NB4 (cell line): ENCODE data around the gene USP31.

Experiments used
- DNase-seq: peaks from one replicate; pipeline ENCODE4 v3.0.0; 2010; ENCODE audit warnings: low read depth
- H3K4me3 ChIP-seq: one replicate; pipeline ENCODE4 v1.5.1; 2011; ENCODE audit warnings: mild to moderate bottlenecking, low read depth, low read length, moderate library complexity
- MYC ChIP-seq: IDR thresholded peaks from 2 replicates; pipeline ENCODE4 v1.6.1; 2011; ENCODE audit warnings: low read depth, low read length
- POLR2A ChIP-seq: IDR thresholded peaks from 2 replicates; pipeline ENCODE4 v1.6.1; 2011; ENCODE audit warnings: mild to moderate bottlenecking; ENCODE audit not compliant: insufficient read length; ENCODE audit errors: extremely low read depth
- TF ChIP-seq, protein P1 (sequence below): IDR thresholded peaks from one replicate; pipeline ENCODE4 v1.5.1; 2012; ENCODE audit warnings: low read depth, low read length
- TF ChIP-seq, protein P2 (sequence below): IDR thresholded peaks from 2 replicates; pipeline ENCODE4 v1.6.1; 2011; ENCODE audit warnings: low read depth, low read length

The USP31 gene

DNA sequence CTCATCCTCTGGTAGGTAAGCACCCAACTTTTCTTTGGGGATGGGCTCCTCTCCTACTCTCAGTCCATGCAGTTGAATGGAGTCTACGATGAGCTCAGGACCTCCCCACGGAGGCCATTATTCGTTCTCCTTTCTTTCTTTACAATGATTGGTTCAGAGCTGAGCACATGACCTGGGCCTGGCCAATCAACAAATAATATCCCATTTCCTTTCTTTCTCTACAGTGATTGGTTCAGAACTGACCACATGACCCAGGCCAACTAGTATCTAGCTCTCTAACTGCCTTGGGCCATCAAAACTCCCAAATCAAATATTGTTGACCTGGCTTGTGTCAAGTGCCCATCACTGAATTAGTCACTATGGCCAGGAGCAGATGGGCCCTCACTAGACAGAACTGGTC lies 129.2 kb downstream of the USP31 start:
- H3K4me3 ChIP-seq: no peak overlapping the region
- TF ChIP-seq POLR2A: no peak
- TF ChIP-seq, protein P1, sequence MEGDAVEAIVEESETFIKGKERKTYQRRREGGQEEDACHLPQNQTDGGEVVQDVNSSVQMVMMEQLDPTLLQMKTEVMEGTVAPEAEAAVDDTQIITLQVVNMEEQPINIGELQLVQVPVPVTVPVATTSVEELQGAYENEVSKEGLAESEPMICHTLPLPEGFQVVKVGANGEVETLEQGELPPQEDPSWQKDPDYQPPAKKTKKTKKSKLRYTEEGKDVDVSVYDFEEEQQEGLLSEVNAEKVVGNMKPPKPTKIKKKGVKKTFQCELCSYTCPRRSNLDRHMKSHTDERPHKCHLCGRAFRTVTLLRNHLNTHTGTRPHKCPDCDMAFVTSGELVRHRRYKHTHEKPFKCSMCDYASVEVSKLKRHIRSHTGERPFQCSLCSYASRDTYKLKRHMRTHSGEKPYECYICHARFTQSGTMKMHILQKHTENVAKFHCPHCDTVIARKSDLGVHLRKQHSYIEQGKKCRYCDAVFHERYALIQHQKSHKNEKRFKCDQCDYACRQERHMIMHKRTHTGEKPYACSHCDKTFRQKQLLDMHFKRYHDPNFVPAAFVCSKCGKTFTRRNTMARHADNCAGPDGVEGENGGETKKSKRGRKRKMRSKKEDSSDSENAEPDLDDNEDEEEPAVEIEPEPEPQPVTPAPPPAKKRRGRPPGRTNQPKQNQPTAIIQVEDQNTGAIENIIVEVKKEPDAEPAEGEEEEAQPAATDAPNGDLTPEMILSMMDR: no peak
- TF ChIP-seq, protein P2, sequence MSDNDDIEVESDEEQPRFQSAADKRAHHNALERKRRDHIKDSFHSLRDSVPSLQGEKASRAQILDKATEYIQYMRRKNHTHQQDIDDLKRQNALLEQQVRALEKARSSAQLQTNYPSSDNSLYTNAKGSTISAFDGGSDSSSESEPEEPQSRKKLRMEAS: no peak
- TF ChIP-seq MYC: no peak

DNA sequence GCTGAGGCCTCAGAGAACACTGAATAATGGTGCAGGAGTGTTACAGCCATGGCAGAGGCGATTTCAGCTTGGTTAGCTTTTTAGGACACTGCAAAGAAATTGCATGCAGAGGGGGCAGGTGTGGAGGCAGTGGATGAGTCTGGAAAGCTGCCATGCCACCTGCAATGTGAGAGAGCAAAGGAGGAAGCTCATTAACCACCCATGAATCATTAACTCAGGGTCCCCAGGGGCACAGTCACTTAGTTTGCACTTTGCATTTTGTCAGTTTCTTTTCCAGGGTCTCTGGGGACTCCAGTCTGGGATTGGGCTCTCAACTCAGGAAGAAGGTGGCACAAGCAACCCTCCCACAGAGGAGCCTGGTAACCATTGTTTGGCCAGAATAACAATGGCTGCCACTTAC lies 132.9 kb downstream of the USP31 start:
- H3K4me3 ChIP-seq: no peak overlapping the region
- peak; percentile 25 for DNase-seq
- TF ChIP-seq MYC (no peak), POLR2A (no peak)
- TF ChIP-seq, protein P1: no peak
- TF ChIP-seq, protein P2: no peak

More for the DNA sequence above, 129.2 kb downstream of the USP31 start:
- DNase-seq: no peak

DNA sequence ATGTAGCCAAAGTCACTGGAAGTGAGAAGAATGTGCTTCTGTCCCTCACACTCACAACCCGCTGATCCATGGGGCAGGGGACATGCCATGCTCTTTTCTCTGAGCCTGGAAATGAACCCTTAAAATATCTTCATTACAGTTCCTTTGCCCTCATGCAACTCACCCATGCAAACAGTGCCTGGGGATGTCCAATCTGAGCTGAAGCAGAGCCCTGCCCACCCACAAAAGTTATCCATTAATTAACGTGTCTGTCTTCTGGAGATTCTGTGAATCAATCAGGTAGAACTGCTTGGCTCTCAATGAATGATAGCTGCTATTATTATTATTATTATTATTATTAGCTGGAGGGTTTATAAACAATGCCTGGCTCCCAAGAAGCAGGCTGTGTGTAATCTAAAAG lies 133.7 kb downstream of the USP31 start:
- no peak for DNase-seq
- no peak overlapping the region for H3K4me3 ChIP-seq
- no peak for TF ChIP-seq MYC
- TF ChIP-seq, protein P2: no peak
- TF ChIP-seq, protein P1: no peak
- TF ChIP-seq POLR2A: no peak

DNA sequence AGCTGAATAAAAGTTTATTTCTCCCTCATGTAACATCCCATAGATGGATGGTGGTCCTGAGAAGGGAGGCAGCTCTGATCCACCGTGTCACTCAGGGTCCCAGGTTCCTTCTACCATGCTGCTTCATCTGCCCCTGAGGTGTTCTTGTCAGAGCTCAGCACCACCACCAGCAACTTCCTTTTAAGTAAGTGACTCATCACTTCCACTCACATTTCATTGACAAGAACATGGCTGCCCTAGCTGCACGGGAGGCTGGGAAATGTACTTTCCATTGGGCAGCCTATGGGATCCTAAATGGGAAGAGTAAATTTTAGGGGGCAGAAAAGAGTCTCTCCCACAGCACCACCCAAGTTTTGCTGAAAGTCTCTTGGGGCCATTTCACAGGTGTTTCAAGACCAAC lies 134.7 kb downstream of the USP31 start:
- TF ChIP-seq MYC (no peak), POLR2A (no peak)
- TF ChIP-seq, protein P2: no peak
- TF ChIP-seq, protein P1: no peak
- DNase-seq: peak; percentile 52

More for the DNA sequence above, 134.7 kb downstream of the USP31 start:
- no peak overlapping the region for H3K4me3 ChIP-seq
